ENCODE measurements around the gene TEX52. TPM values are rescaled to one million over a fixed set of nuclear protein-coding genes. Genes with fewer than 3 reads are reported as not detected.

Gene TEX52
- total RNA-seq, 1 donor from 2014 or later: not detected

- DNase-seq (ENCODE audit: low read depth) (no peak), FAIRE-seq (no peak)
- no peaks in the 10 kb centered on the region for H3K27me3 ChIP-seq (ENCODE audit: control insufficient read depth, insufficient read depth, low read length)
- TF ChIP-seq, protein P1, sequence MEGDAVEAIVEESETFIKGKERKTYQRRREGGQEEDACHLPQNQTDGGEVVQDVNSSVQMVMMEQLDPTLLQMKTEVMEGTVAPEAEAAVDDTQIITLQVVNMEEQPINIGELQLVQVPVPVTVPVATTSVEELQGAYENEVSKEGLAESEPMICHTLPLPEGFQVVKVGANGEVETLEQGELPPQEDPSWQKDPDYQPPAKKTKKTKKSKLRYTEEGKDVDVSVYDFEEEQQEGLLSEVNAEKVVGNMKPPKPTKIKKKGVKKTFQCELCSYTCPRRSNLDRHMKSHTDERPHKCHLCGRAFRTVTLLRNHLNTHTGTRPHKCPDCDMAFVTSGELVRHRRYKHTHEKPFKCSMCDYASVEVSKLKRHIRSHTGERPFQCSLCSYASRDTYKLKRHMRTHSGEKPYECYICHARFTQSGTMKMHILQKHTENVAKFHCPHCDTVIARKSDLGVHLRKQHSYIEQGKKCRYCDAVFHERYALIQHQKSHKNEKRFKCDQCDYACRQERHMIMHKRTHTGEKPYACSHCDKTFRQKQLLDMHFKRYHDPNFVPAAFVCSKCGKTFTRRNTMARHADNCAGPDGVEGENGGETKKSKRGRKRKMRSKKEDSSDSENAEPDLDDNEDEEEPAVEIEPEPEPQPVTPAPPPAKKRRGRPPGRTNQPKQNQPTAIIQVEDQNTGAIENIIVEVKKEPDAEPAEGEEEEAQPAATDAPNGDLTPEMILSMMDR (IDR thresholded peaks at IDR 0.05; ENCODE audit: insufficient read depth, low read length, severe bottlenecking): no peak
- H3K36me3 ChIP-seq (ENCODE audit: control insufficient read depth, insufficient read depth, low read length): peaks cover 1% of the 10 kb centered on the region
- peak overlapping the region; percentile 99 for H3K4me3 ChIP-seq (ENCODE audit: low read depth, low read length)
These were observed 33.2 kb upstream of the TEX52 start for GRCh38 chr12:2890001-2890387.

DNA sequence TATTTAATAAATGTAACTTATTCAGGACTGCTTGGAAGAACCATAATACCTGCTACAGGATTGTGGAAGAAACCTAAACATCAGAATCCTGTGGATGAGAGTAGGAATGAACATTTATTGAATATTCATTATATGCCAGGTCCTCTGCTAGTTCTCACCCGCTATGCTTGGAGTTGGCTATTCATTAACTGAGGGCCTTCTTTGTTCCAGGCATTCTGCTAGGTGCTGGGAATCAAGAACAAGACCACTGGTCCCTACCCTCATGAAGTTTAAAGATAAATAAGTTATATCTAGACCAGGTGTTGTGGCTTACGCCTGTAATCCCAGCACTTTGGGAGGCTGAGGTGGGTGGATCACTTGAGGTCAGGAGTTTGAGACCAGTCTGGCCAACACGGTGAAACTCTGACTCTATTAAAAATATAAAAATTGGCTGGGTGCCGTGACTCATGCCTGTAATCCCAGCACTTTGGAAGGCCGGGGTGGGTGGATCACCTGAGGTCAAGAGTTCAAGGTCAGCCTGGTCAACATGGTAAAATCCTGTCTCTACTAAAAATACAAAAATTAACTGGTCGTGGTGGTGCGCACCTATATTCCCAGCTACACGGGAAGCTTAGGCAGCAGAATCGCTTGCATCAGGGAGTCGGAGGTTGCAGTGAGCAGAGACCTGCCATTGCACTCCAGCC, 30.1 kb upstream of the TEX52 start:
- no peak for DNase-seq (ENCODE audit: low read depth)
- no peaks in the 10 kb centered on the region for H3K27me3 ChIP-seq (ENCODE audit: control insufficient read depth, insufficient read depth, low read length)
- H3K36me3 ChIP-seq (ENCODE audit: control insufficient read depth, insufficient read depth, low read length): peaks cover 1% of the 10 kb centered on the region
- TF ChIP-seq, protein P1 (IDR thresholded peaks at IDR 0.05; ENCODE audit: insufficient read depth, low read length, severe bottlenecking): no peak
- no peak overlapping the region for H3K4me3 ChIP-seq (ENCODE audit: low read depth, low read length)
- FAIRE-seq: no peak

DNA sequence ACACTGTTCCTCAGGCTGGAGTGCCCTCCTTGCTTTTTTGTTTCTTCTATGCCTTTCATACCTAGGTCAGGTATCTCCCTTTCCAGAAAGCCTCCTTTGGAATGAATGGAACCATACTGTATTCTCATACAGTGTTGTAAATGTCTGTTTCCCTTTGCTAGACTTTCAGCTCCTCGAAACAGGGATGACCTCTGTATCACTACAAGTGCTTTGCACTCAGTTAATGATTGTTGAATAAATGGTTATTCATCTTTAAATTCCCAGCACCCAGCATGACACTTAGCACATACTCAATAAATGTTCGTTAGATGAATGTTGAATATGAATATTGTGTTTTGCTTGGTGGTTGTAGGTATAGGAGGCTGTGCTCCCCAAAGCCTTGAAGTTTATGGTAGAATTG, 28.0 kb upstream of the TEX52 start:
- H3K4me3 ChIP-seq (ENCODE audit: low read depth, low read length): no peak overlapping the region
- TF ChIP-seq, protein P1 (IDR thresholded peaks at IDR 0.05; ENCODE audit: insufficient read depth, low read length, severe bottlenecking): no peak
- DNase-seq (ENCODE audit: low read depth) (no peak), FAIRE-seq (no peak)
- no peaks in the 10 kb centered on the region for H3K27me3 ChIP-seq (ENCODE audit: control insufficient read depth, insufficient read depth, low read length)
- peaks cover 1% of the 10 kb centered on the region for H3K36me3 ChIP-seq (ENCODE audit: control insufficient read depth, insufficient read depth, low read length)

DNA sequence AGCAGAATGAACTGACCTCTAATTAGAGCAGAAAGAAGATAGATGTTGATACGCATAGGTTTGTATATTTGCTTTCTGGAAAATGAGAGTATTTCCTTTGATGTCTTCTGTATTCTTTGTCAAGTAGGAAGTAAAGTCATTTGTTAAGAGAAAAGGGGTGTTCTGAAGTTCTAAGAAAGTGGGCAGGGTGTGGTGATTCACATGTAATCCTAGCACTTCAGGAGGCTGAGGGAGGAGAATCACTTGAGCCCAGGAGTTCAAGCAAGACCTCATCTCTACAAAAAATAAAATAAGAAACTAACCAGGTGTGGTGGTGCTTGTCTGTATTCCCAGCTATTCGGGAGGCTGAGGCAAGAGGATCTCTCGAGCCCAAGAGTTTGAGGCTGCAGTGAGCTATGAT, 23.0 kb upstream of the TEX52 start:
- TF ChIP-seq, protein P1 (IDR thresholded peaks at IDR 0.05; ENCODE audit: insufficient read depth, low read length, severe bottlenecking): no peak
- Histone ChIP-seq H3K27me3 (ENCODE audit: control insufficient read depth, insufficient read depth, low read length) (no peaks in the 10 kb centered on the region), H3K36me3 (ENCODE audit: control insufficient read depth, insufficient read depth, low read length) (no peaks in the 10 kb centered on the region), H3K4me3 (ENCODE audit: low read depth, low read length) (no peak overlapping the region)
- FAIRE-seq: no peak
- DNase-seq (ENCODE audit: low read depth): no peak

GRCh38 chr12:2877953-2878732, 21.3 kb upstream of the TEX52 start:
- Histone ChIP-seq H3K27me3 (ENCODE audit: control insufficient read depth, insufficient read depth, low read length) (no peaks in the 10 kb centered on the region), H3K4me3 (ENCODE audit: low read depth, low read length) (peak overlapping the region; percentile 95), H3K36me3 (ENCODE audit: control insufficient read depth, insufficient read depth, low read length) (no peaks in the 10 kb centered on the region)
- TF ChIP-seq, protein P1 (IDR thresholded peaks at IDR 0.05; ENCODE audit: insufficient read depth, low read length, severe bottlenecking): no peak
- FAIRE-seq: no peak
- DNase-seq (ENCODE audit: low read depth): peak; percentile 15

Measured in bronchial epithelial cell (primary cell).